HG03558 (cell line): ENCODE data around the gene IFT20.
A peak's percentile ranks its signal among the peaks of the same experiment; 100 is the strongest.
"Not testable (repeated sequence)": the region's sequence is repeated elsewhere in the genome, so short reads cannot be mapped to it uniquely, and the experiment has no call there.

Source experiments
- ATAC-seq: cut with Tn5 transposase; IDR thresholded peaks from one replicate; pipeline ENCODE4 v1.9.1; 2021; ENCODE audit warnings: moderate number of reproducible peaks; ENCODE audit not compliant: unreplicated experiment; ENCODE audit errors: extremely low read depth

Gene IFT20

GRCh38 chr17:28364665-28365363 is 29.5 kb upstream of the IFT20 start, which contains the start of gene SEBOX:
TSS of gene SEBOX (minus strand) at chr17:28365199. CDS start at chr17:28365151, 48 bp downstream.
- no peak for ATAC-seq

GRCh38 chr17:28363776-28364650 is 28.7 kb upstream of the IFT20 start:
- no peak for ATAC-seq

GRCh38 chr17:28363186-28363585 is 27.9 kb upstream of the IFT20 start:
- ATAC-seq: no peak

GRCh38 chr17:28357901-28358197 is 22.6 kb upstream of the IFT20 start:
- no peak for ATAC-seq

GRCh38 chr17:28357061-28357900 is 22.0 kb upstream of the IFT20 start, which contains the start of gene POLDIP2:
TSS of gene POLDIP2 (minus strand) at chr17:28357527. CDS start at chr17:28357448, 79 bp downstream.
- ATAC-seq: peak; percentile 68

- ATAC-seq: no peak
These were observed 15.0 kb upstream of the IFT20 start for GRCh38 chr17:28350271-28350670.

GRCh38 chr17:28348979-28349378 is 13.7 kb upstream of the IFT20 start:
- no peak for ATAC-seq

GRCh38 chr17:28347261-28347891 is 12.1 kb upstream of the IFT20 start:
- ATAC-seq: no peak

GRCh38 chr17:28346746-28347246 is 11.5 kb upstream of the IFT20 start:
- no peak for ATAC-seq

- no peak for ATAC-seq
These were observed 10.9 kb upstream of the IFT20 start for GRCh38 chr17:28346199-28346580.

- no peak for ATAC-seq
These were observed 10.3 kb upstream of the IFT20 start for GRCh38 chr17:28345419-28346198.

- ATAC-seq: no peak
These were observed 9.2 kb upstream of the IFT20 start for GRCh38 chr17:28344435-28344901.

GRCh38 chr17:28344011-28344410 is 8.7 kb upstream of the IFT20 start:
- ATAC-seq: no peak

- no peak for ATAC-seq
These were observed 8.2 kb upstream of the IFT20 start for GRCh38 chr17:28343491-28343932.

GRCh38 chr17:28342313-28342712 is 7.0 kb upstream of the IFT20 start:
- no peak for ATAC-seq

- ATAC-seq: no peak
These were observed 6.2 kb upstream of the IFT20 start for GRCh38 chr17:28341516-28341915.

- no peak for ATAC-seq
These were observed 5.1 kb upstream of the IFT20 start for GRCh38 chr17:28340374-28340773.

GRCh38 chr17:28339431-28339830 is 4.2 kb upstream of the IFT20 start:
- ATAC-seq: no peak

GRCh38 chr17:28338769-28339212 is 3.5 kb upstream of the IFT20 start:
- not testable (repeated sequence) for ATAC-seq
